NOMO-1 treated with DMSO at 0.1 percent for 48 hours (cell line): ENCODE results near the gene LRRC17.

Source experiments
- DNase-seq: peaks from one replicate; lab custom pipeline; 2025; ENCODE audit not compliant: unreplicated experiment; lab: John Stamatoyannopoulos, UW

LRRC17 gene

DNA sequence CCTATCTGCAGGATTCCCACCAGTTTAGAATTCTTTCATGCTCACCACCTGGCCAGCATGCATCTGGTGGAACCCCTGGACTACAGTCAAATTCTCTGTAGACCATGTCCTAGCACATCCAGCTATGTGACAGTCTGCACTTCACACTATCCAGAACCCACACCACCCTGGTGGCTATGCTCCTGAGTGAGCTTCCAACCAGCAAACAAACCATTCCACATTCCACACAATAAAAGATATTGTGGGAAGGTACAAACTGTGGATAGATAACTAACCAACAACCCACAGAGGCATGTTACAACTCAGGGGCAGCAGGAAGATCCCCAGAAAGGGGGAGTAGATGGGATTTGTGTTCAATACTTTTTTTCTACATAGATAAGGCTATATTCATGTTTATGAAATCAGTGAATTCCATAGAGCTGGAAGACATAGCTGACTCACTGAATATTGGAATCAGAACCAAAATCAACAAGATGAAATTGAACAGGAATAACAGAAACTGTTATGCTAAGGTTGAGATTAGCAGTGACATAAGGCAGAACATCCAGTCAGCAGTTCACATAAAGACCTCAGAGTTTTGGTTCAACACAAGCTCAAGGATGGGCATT is 72.5 kb downstream of the LRRC17 start:
- DNase-seq: no peak

DNA sequence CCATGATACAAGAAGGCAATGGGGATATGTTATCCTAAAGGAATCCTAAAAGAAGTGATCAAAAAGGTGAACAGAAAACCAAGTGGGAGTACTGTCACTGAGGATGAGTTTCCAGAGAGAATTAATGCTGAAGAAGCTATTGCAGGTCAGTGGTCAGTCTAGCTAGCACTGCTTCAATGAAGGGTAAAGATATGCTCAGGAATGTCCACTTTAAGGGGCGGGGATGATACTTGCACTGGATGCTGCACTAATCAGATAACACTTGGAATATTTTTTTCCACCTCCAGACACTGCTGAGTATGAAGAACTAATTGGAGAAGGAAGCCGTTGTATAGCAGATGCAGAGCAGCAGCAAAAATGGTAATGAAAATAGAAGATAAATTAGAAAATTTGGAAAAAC is 75.3 kb downstream of the LRRC17 start:
- no peak for DNase-seq

DNA sequence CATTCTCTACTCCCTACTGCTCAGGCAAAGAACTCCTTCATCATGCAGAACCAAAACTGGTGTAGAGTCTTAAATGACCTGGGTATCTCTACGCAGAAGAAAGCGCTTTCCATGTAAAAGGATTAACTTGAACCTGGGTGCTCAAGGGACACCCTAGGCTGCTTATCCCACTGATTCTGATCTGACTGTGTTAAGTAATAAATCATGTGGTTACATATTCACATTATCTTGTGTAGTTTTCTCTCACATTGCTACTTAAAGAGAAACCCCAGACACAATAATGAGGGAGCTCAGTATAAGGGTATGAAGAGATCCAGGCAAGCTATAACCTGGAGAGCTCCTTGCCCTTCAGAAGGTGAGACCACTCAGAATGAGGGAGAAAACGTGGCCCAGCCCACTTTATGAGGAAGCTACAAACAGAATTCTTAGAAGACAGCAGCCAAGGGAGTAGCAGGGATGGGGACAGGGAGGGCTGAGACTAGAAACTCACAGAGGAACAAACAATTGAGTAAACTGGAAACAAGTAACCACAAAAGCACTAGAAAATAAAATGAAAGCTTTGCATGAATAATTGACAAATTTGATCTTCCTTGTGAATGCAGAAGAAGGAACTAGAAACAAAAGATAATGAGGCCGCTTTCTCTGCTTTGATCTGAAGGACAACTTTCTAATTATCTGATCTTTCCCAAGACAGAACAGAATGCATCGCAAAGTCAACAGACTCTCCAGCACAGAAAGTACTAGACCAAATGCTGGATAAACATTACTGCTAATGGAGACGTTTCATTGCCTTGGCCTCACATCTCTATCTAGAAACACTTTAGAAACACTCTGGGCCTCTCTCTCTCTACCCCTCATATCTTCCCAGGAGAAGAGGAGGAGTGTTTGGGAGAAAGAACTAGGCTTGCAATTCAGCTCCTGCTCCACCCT is 76.1 kb downstream of the LRRC17 start:
- DNase-seq: peak; percentile 45

DNA sequence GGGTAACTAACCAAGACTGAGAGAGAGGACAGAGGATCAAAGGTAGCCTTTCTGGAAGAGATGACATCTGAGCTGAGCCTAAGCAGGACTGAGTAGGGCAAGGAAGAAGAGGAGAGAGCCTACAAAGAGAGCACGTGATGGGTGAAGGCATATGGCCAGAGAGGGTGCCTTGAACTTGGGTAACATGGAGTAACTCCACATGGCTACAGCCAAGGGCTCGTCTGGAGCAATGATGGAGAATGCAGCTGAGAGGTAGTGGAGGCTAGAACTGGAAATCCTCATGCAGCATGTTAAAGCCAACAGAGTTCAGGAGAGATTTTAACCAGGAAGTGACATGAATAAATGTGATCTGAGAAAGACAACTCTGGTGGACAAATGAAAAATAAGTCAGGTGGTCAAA is 77.8 kb downstream of the LRRC17 start:
- DNase-seq: no peak

DNA sequence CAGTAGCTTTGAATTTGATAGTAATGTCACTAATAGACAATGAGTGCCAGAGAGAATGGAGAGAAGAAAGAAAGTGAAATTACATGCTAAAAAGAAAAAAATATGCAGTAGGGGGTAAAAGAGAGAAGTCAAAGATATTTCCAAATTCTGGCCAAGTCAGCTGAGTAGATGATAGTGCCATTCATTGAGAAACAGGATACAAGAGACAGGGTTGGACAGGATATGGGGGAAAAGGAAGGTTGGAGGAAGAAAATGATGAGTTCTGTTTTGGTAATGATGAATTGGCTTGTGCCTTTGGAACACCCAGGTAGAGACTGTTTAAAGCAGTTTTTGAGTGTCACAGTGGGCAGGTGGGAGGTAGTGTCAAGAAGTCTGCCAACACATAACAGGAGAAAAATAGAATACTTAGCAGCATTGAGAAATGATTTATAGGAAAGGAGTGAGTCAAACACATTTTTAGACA is 78.3 kb downstream of the LRRC17 start:
- peak; percentile 38 for DNase-seq

DNA sequence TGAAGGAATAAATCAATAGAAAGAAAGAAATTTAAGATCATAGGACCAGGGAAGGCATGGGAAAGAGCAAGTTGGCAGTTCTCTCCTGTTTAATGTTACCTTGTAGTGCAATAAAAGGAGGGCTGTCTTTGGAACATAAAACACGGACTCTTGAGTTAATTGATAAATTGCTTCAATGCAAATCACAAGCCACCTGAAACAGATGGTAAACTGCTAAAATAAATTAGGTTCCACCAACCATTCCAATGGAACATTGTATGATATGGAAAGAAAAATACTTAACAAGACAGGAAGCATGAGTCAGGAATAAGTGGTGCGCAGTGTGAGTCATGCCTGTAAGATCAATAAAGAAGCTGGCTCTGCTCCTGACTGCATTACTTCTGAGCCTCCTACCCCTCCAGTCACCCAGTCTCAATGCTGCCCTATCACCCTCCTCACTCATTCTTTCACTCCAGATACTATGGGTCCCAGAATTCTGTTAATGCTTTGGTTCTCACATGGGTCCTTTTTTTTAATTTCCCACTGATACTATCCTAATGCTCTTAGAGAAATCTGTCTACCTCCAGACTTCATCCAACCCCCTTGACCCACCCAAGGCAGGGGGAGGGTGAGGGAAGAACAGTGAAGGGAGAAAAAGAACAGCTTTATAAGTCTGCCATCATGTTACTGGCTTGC is 78.9 kb downstream of the LRRC17 start:
- DNase-seq: peak; percentile 32

DNA sequence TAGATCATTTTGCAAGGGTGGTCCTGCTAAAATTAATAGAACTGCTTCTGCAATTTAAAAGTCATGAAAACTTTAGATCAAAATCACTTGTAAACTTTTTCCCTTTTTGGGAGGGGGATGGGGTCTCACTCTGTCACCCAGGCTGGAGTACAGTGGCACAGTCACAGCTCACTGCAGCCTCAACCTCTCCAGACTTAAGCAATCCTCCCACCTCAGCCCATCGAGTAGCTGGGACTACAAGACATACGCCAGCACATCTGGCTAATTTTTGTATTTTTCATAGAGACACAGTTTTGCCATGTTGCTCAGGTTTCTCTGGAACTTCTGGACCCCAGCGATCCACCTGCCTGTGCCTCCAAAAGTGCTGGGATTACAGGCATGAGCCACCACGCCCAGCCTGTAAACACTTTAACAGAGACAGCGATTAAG is 79.7 kb downstream of the LRRC17 start:
- no peak for DNase-seq

DNA sequence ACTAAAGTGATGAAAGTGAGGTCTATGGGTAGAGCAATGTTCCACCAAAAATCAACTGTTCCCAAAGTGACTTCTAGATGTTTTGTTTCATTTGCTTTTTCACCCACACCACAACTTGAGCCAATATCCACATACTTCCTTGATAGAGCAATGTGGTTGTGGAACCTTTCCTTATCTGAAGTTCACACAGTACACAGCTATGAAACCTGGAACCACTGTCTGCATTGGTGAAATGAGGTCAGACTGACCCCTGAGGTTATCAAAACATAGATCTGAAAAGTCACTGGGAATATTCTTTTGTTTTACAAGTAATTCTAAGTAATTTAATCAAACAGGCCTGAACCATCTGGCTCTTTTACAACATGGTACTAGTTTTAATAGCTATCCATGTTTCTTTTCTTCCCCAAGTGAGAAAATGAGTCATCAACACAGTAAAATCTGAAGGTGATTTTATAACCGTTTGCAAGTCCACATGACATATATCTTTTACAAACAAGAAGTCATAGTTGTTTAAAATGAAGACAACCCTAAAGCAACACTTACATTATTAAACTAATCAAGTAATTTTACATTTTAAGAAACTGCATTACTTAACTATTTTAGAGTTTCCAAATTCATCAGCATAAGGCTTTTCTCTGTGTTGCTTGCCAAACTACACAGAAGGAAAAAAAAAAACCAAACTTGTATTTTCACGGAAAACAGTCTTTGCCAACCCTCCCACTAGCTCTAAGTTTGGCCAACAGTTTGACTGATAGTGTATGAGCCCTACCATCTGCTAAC is 80.3 kb downstream of the LRRC17 start:
- DNase-seq: no peak

DNA sequence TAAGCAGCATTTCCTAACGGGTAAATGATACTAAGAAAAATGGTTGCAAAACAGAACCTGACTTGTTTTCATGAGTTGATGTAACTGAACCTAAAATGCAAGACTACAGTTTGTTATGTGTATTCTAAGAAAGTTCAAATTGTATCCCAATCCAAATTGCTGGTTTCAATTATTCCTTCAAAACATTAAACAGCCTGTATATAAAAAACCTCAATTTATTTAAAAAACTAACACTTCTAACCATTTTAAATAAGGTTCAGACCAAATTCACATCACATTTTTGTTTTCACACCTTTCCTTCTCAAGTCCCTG is 80.9 kb downstream of the LRRC17 start:
- no peak for DNase-seq

DNA sequence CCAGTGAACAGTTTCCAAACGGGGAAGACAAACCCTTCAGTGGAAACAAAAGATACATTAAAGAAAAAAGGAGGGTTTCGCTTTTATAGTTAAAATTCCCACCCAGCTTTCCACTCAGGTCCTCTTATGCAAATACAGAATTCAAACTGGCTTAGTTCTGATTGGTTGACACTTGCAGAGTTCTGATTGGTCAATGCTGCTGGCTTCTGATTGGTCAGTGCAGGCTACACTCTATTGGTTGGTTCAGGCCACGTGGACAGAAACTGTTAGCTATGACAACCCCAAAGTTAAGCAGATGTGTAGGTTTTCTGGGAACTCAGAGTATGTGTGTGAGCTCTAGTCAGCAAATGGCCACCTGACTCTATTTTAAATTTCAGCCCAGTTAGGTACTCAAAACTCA is 81.8 kb downstream of the LRRC17 start:
- no peak for DNase-seq
